ENCODE results near the gene HIVEP3. TPM values are rescaled to one million over a fixed set of nuclear protein-coding genes. Genes with fewer than 3 reads are reported as not detected.

Gene HIVEP3
- total RNA-seq, 1 donor from 2014 or later: 5.8 TPM

DNA sequence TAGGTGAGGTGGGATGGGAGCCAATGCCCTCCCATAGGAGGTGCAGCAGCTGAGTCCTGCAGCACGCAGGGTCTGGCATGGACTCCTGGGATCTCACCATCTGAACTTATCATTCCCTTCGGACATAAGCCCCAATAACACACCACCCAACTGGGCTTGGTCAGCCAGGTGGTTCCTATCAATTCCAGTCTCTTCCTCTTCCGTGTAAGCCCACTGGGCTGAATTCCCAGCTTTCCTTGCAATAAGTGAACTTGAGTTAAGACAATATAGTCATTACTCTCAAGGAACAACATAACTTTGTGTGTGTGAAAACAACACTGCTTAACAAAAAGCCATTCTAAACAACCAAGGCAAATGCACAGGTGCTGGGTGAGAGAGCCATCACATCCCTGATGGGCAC is 347.7 kb downstream of the HIVEP3 start:
- no peak overlapping the region for H3K4me3 ChIP-seq (ENCODE audit: low read depth, low read length)
- H3K36me3 ChIP-seq (ENCODE audit: control insufficient read depth, insufficient read depth, low read length): peaks cover 2% of the 10 kb centered on the region
- TF ChIP-seq, protein P1, sequence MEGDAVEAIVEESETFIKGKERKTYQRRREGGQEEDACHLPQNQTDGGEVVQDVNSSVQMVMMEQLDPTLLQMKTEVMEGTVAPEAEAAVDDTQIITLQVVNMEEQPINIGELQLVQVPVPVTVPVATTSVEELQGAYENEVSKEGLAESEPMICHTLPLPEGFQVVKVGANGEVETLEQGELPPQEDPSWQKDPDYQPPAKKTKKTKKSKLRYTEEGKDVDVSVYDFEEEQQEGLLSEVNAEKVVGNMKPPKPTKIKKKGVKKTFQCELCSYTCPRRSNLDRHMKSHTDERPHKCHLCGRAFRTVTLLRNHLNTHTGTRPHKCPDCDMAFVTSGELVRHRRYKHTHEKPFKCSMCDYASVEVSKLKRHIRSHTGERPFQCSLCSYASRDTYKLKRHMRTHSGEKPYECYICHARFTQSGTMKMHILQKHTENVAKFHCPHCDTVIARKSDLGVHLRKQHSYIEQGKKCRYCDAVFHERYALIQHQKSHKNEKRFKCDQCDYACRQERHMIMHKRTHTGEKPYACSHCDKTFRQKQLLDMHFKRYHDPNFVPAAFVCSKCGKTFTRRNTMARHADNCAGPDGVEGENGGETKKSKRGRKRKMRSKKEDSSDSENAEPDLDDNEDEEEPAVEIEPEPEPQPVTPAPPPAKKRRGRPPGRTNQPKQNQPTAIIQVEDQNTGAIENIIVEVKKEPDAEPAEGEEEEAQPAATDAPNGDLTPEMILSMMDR (IDR thresholded peaks at IDR 0.05; ENCODE audit: insufficient read depth, low read length, poor library complexity, severe bottlenecking): no peak
- DNase-seq (ENCODE audit: low read depth): no peak
- no peaks in the 10 kb centered on the region for H3K27me3 ChIP-seq (ENCODE audit: control insufficient read depth, insufficient read depth, low read length)

DNA sequence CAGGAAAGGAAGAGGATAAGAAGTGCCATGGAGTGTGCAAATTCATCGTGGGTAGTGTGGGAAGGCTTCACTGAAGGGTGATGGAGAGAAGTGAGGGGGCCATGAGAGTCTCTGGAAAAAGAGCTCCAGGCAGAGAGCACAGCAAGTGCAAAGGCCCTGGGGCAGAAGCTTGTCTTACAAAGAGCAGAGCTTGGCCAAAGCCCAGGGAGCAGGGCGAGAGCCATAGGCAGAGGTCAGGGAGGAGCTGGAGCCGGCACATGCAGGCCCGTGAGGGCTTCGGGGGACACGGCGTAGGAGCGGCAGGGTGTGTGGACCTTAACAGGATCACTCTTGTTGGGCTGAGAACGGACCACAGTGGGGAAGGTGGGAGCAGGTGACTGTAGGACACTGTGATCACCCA is 350.5 kb downstream of the HIVEP3 start:
- H3K27me3 ChIP-seq (ENCODE audit: control insufficient read depth, insufficient read depth, low read length): no peaks in the 10 kb centered on the region
- no peak for DNase-seq (ENCODE audit: low read depth)
- H3K4me3 ChIP-seq (ENCODE audit: low read depth, low read length): no peak overlapping the region
- H3K36me3 ChIP-seq (ENCODE audit: control insufficient read depth, insufficient read depth, low read length): peaks cover 2% of the 10 kb centered on the region
- TF ChIP-seq, protein P1 (IDR thresholded peaks at IDR 0.05; ENCODE audit: insufficient read depth, low read length, poor library complexity, severe bottlenecking): no peak

DNA sequence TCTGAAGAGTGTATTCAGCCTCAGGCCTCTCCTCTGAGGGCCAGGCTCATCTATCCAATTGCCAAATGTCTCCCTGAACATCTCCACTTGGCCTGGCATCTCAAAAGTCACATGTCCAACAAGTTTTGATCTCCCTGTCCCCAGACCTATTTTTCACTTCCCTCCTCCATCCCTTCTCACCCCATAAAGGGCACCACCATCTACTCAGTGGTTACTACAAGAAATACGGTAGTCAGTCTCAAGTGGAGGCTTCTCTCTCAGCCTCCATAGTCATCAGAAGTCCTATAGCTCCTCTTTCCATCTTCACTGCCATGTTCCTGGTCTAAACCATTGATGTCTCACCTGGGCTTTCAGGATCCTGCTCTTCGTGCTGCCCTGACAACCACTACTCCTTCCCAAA is 351.8 kb downstream of the HIVEP3 start:
- H3K27me3 ChIP-seq (ENCODE audit: control insufficient read depth, insufficient read depth, low read length): no peaks in the 10 kb centered on the region
- no peak overlapping the region for H3K4me3 ChIP-seq (ENCODE audit: low read depth, low read length)
- DNase-seq (ENCODE audit: low read depth): no peak
- peaks cover 1% of the 10 kb centered on the region for H3K36me3 ChIP-seq (ENCODE audit: control insufficient read depth, insufficient read depth, low read length)
- TF ChIP-seq, protein P1 (IDR thresholded peaks at IDR 0.05; ENCODE audit: insufficient read depth, low read length, poor library complexity, severe bottlenecking): no peak

DNA sequence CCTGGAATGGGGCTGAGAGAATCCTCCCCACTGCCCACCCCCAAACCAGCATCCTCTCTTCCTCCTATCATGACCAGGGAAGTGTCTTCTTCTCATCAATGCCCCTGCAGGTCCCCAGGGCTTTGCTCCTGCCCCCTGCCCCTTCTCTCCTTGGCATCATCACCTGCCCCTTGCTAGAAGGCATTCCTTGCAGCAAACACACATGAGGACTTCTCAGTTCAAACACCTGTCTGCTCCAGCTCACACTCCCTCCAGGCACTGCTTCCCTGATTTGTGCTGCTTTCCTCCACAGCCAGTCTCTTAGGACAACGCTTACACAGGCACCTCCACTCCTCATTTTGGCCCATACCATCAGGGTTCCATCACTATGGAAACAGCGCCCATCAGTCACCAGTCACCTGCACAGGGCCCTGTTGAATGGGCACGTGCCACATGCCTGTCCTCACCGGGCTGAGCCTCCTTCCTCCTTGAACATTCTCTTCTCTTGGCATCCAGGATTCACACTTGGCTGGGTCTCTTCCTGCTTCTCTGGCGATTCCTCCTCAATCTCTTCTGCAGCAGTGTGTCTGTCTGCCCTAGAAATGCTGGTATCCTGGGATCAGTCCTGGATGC is 352.3 kb downstream of the HIVEP3 start:
- Histone ChIP-seq H3K27me3 (ENCODE audit: control insufficient read depth, insufficient read depth, low read length) (no peaks in the 10 kb centered on the region), H3K36me3 (ENCODE audit: control insufficient read depth, insufficient read depth, low read length) (peaks cover 1% of the 10 kb centered on the region), H3K4me3 (ENCODE audit: low read depth, low read length) (no peak overlapping the region)
- DNase-seq (ENCODE audit: low read depth): no peak
- TF ChIP-seq, protein P1 (IDR thresholded peaks at IDR 0.05; ENCODE audit: insufficient read depth, low read length, poor library complexity, severe bottlenecking): no peak

DNA sequence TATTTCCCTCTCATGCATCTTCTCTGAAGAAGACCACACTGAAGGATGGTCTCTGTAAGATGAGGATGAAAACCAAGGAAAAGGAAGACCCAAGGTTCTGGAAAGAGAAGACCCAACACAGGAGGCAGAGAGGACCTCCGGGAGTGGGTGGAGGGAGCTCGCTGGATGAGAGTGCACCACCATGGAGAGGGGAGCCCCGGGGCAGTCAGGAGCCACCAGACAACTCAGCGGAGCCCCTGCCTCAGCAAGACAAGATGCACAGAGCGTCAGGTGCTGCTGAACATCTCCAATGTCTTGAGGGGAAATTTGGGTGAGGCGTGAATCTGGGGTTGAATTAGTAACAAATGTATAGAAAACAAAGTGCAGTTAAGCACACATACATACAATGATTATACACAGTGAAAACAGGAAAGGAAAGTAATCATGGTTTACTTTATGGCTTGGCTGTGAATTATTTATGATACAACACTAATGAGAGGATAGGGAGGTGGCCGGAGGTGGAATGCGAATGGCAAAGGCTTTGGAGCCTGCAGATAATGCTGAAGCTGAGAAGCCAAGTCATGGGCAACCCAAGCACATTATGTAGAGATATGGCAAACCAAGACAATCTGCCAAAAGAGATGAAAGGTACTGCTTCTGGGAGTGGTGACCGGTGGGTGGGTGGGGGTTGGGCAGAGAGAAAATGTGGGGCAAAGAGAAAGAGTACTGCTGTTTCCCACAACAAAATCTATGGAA is 353.8 kb downstream of the HIVEP3 start:
- no peak overlapping the region for H3K4me3 ChIP-seq (ENCODE audit: low read depth, low read length)
- no peaks in the 10 kb centered on the region for H3K27me3 ChIP-seq (ENCODE audit: control insufficient read depth, insufficient read depth, low read length)
- TF ChIP-seq, protein P1 (IDR thresholded peaks at IDR 0.05; ENCODE audit: insufficient read depth, low read length, poor library complexity, severe bottlenecking): no peak
- no peak for DNase-seq (ENCODE audit: low read depth)
- H3K36me3 ChIP-seq (ENCODE audit: control insufficient read depth, insufficient read depth, low read length): peaks cover 1% of the 10 kb centered on the region
